Spleen (tissue), 7 donors: ENCODE results near the gene FAT1.

Source experiments
- CTCF ChIP-seq, 11 experiments: fragments of 200-600 bp in 7 of 11; fragments of 450-650 bp in 4 of 11; sonication (generic) in 4 of 11; IDR thresholded peaks in 8 of 11; conservative IDR thresholded peaks in 3 of 11; 1 replicate in 7 of 11; 2 replicates in 4 of 11; pipeline versions ENCODE4 v1.4.0 to v1.8.0; 2016 to 2021; ENCODE audit warnings: antibody characterized with exemption in 11 of 11, inconsistent platforms in 4 of 11, mild to moderate bottlenecking in 1 of 11
- POLR2A ChIP-seq, 3 donors: fragments of 450-650 bp; IDR thresholded peaks; one replicate each; pipeline ENCODE4 v1.5.1; 2017; ENCODE audit warnings: antibody characterized with exemption in 3 of 3, mild to moderate bottlenecking in 1 of 3
- donor health status: DM: no; HTN: no; CAD: no; lungs with moderate emphysema.
- donor health status: DM: no; HTN: no; CAD: no.
- donor health status: DM: no; HTN: no; CAD: no.

- TF ChIP-seq CTCF (IDR thresholded peaks at IDR 0.05 in 8 of 11, conservative IDR thresholded peaks at IDR 0.05 in 3 of 11) (no peak), POLR2A (IDR thresholded peaks at IDR 0.05) (no peak)
These were observed 605 bp upstream of the FAT1 start for GRCh38 chr4:186724058-186724863.
